GM12878 (cell line): ENCODE measurements around the gene OR13J1.

Source experiments
- EZH2 ChIP-seq: IDR thresholded peaks from 2 replicates; pipeline ENCODE4 v1.6.1; 2012; ENCODE audit warnings: low read depth, mild to moderate bottlenecking, control low read depth, inconsistent platforms, low read length, borderline replicate concordance; ENCODE audit not compliant: control insufficient read depth
- SMAD1 ChIP-seq: fragments of 450-650 bp; IDR thresholded peaks from 2 replicates; pipeline ENCODE4 v1.6.1; 2018; ENCODE audit warnings: mild to moderate bottlenecking, low read depth; ENCODE audit not compliant: partially characterized antibody

DNA sequence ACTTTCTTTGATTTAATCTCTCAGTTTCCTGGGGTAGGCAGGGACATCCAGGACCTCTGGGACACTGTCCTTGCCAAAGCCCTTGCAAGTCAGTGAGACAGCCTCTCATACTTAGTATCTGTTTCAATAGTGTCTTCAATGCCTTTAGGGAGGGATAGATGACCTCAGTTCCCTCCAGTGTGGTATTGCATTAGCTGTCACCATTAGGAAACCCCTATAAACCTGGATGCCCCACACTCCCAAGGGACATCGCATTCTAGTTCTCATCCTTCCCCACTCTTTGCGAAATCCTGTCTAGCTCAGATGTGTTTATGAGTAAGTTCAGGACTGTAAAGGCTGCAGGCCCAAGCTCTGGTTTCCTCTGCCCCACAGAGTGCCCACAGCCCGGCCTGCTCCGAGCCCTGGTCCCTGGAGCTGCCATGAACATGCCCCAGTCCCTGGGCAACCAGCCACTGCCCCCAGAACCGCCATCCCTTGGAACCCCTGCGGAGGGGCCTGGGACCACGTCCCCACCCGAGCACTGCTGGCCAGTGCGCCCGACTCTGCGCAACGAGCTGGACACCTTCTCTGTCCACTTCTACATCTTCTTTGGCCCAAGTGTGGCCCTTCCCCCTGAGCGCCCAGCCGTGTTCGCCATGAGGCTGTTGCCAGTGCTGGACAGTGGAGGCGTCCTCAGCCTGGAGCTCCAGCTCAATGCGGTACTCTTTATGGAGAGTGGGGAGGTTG, 28.0 kb downstream of the OR13J1 start:
- no peak for TF ChIP-seq EZH2
- TF ChIP-seq SMAD1 = no peak
